GM12878 (cell line): ENCODE measurements around the gene COL25A1.
A peak's percentile ranks its signal among the peaks of the same experiment; 100 is the strongest.

Source experiments
- ATF7 ChIP-seq: fragments of 450-650 bp; IDR thresholded peaks from 2 replicates; pipeline ENCODE4 v1.6.1; 2016; ENCODE audit warnings: low read depth, mild to moderate bottlenecking
- ELK1 ChIP-seq: IDR thresholded peaks from 2 replicates; pipeline ENCODE4 v1.6.1; 2012; ENCODE audit warnings: low read depth, low read length, improper control_type of control experiment
- EZH2 ChIP-seq: IDR thresholded peaks from 2 replicates; pipeline ENCODE4 v1.6.1; 2012; ENCODE audit warnings: low read depth, mild to moderate bottlenecking, control low read depth, inconsistent platforms, low read length, borderline replicate concordance; ENCODE audit not compliant: control insufficient read depth
- JUND ChIP-seq: IDR thresholded peaks from 2 replicates; pipeline ENCODE4 v1.6.1; 2012; ENCODE audit warnings: low read depth, mild to moderate bottlenecking, low read length, improper control_type of control experiment, moderate library complexity
- NFIC ChIP-seq: IDR thresholded peaks from 2 replicates; pipeline ENCODE4 v1.6.1; 2012; ENCODE audit warnings: low read depth, mild to moderate bottlenecking, inconsistent platforms, low read length, moderate library complexity
- POLR2AphosphoS5 ChIP-seq: IDR thresholded peaks from 2 replicates; pipeline ENCODE4 v1.6.1; 2011; ENCODE audit warnings: mild to moderate bottlenecking, low read length, inconsistent platforms
- TAF1 ChIP-seq: IDR thresholded peaks from 2 replicates; pipeline ENCODE4 v1.6.1; 2011; ENCODE audit warnings: mild to moderate bottlenecking, low read depth, low read length, borderline replicate concordance
- TF ChIP-seq, protein P1 (sequence below), 3 experiments: IDR thresholded peaks in 2 of 3; conservative IDR thresholded peaks in 1 of 3; 2 replicates each; pipeline ENCODE4 v1.5.1; 2011; ENCODE audit warnings: low read depth in 3 of 3, low read length in 3 of 3, mild to moderate bottlenecking in 3 of 3, control low read depth in 2 of 3, moderate library complexity in 2 of 3, inconsistent platforms in 1 of 3, mixed read lengths in 1 of 3; ENCODE audit not compliant: control insufficient read depth in 2 of 3, insufficient read depth in 1 of 3; ENCODE audit errors: extremely low read depth in 1 of 3

- TF ChIP-seq, protein P1, sequence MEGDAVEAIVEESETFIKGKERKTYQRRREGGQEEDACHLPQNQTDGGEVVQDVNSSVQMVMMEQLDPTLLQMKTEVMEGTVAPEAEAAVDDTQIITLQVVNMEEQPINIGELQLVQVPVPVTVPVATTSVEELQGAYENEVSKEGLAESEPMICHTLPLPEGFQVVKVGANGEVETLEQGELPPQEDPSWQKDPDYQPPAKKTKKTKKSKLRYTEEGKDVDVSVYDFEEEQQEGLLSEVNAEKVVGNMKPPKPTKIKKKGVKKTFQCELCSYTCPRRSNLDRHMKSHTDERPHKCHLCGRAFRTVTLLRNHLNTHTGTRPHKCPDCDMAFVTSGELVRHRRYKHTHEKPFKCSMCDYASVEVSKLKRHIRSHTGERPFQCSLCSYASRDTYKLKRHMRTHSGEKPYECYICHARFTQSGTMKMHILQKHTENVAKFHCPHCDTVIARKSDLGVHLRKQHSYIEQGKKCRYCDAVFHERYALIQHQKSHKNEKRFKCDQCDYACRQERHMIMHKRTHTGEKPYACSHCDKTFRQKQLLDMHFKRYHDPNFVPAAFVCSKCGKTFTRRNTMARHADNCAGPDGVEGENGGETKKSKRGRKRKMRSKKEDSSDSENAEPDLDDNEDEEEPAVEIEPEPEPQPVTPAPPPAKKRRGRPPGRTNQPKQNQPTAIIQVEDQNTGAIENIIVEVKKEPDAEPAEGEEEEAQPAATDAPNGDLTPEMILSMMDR (IDR thresholded peaks at IDR 0.05 in 2 of 3, conservative IDR thresholded peaks at IDR 0.05 in 1 of 3; ENCODE audit: control insufficient read depth in 2 of 3, extremely low read depth in 1 of 3, insufficient read depth in 1 of 3, low read depth in 3 of 3, low read length in 3 of 3) = peak; percentile 52 to 58 (median 55); a peak in 5 of 6 replicates
- no peak for TF ChIP-seq TAF1
- TF ChIP-seq POLR2AphosphoS5 = no peak
- no peak for TF ChIP-seq NFIC
- TF ChIP-seq JUND = no peak
- no peak for TF ChIP-seq ATF7
- TF ChIP-seq ELK1 = no peak
- TF ChIP-seq EZH2 = no peak
These were observed 4.0 kb downstream of the COL25A1 start for GRCh38 chr4:109298279-109299010.
